ENCODE data around the gene LRBA.

LRBA gene

GRCh38 chr4:150581056-150581605 lies 434.0 kb downstream of the LRBA start:
- Histone ChIP-seq H3K36me3 (ENCODE audit: insufficient read depth, low read length) (peaks cover 14% of the 10 kb centered on the region), H3K9me3 (ENCODE audit: insufficient read depth, low read length, severe bottlenecking) (peaks cover 10% of the 10 kb centered on the region), H3K9ac (ENCODE audit: low read depth, low read length) (no peak overlapping the region), H3K27me3 (ENCODE audit: insufficient read depth, low read length, poor library complexity) (no peaks in the 10 kb centered on the region), H3K4me1 (ENCODE audit: insufficient read depth, low read length) (no peaks in the 10 kb centered on the region), H3K4me2 (ENCODE audit: insufficient read depth, low read length) (no peak overlapping the region), H3K79me2 (ENCODE audit: insufficient read depth, low read length) (no peaks in the 10 kb centered on the region), H3K4me3 (ENCODE audit: low read depth in 1 of 2, low read length in 2 of 2) (no peak overlapping the region), H4K20me1 (ENCODE audit: insufficient read depth, low read length) (no peaks in the 10 kb centered on the region), H3K27ac (ENCODE audit: low read length) (no peak overlapping the region), H2AFZ (ENCODE audit: low read depth, low read length) (no peak overlapping the region)
- ATAC-seq (ENCODE audit: insufficient read depth, low read depth) (no peak), DNase-seq (no peak)
- TF ChIP-seq EZH2 (IDR thresholded peaks at IDR 0.05; ENCODE audit: borderline replicate concordance, low read depth, low read length, severe bottlenecking) (no peak), CTCF (IDR thresholded peaks at IDR 0.05; ENCODE audit: borderline replicate concordance, extremely low read depth, low read length, poor library complexity, severe bottlenecking) (no peak)

- TF ChIP-seq CTCF (IDR thresholded peaks at IDR 0.05; ENCODE audit: borderline replicate concordance, extremely low read depth, low read length, poor library complexity, severe bottlenecking) (no peak), EZH2 (IDR thresholded peaks at IDR 0.05; ENCODE audit: borderline replicate concordance, low read depth, low read length, severe bottlenecking) (no peak)
- DNase-seq (no peak), ATAC-seq (ENCODE audit: insufficient read depth, low read depth) (no peak)
- Histone ChIP-seq H4K20me1 (ENCODE audit: insufficient read depth, low read length) (no peaks in the 10 kb centered on the region), H3K4me3 (ENCODE audit: low read depth in 1 of 2, low read length in 2 of 2) (no peak overlapping the region), H3K79me2 (ENCODE audit: insufficient read depth, low read length) (no peaks in the 10 kb centered on the region), H3K9ac (ENCODE audit: low read depth, low read length) (no peak overlapping the region), H3K27me3 (ENCODE audit: insufficient read depth, low read length, poor library complexity) (no peaks in the 10 kb centered on the region), H2AFZ (ENCODE audit: low read depth, low read length) (no peak overlapping the region), H3K36me3 (ENCODE audit: insufficient read depth, low read length) (peaks cover 14% of the 10 kb centered on the region), H3K27ac (ENCODE audit: low read length) (no peak overlapping the region), H3K9me3 (ENCODE audit: insufficient read depth, low read length, severe bottlenecking) (peaks cover 10% of the 10 kb centered on the region), H3K4me1 (ENCODE audit: insufficient read depth, low read length) (no peaks in the 10 kb centered on the region), H3K4me2 (ENCODE audit: insufficient read depth, low read length) (no peak overlapping the region)
Observed at GRCh38 chr4:150580306-150580705, 434.8 kb downstream of the LRBA start.

- Histone ChIP-seq H3K36me3 (ENCODE audit: insufficient read depth, low read length) (peaks cover 14% of the 10 kb centered on the region), H3K4me2 (ENCODE audit: insufficient read depth, low read length) (no peak overlapping the region), H3K4me3 (ENCODE audit: low read depth in 1 of 2, low read length in 2 of 2) (no peak overlapping the region), H2AFZ (ENCODE audit: low read depth, low read length) (no peak overlapping the region), H3K27ac (ENCODE audit: low read length) (no peak overlapping the region), H3K79me2 (ENCODE audit: insufficient read depth, low read length) (no peaks in the 10 kb centered on the region), H3K4me1 (ENCODE audit: insufficient read depth, low read length) (no peaks in the 10 kb centered on the region), H4K20me1 (ENCODE audit: insufficient read depth, low read length) (no peaks in the 10 kb centered on the region), H3K9me3 (ENCODE audit: insufficient read depth, low read length, severe bottlenecking) (peaks cover 10% of the 10 kb centered on the region), H3K9ac (ENCODE audit: low read depth, low read length) (no peak overlapping the region), H3K27me3 (ENCODE audit: insufficient read depth, low read length, poor library complexity) (no peaks in the 10 kb centered on the region)
- DNase-seq (no peak), ATAC-seq (ENCODE audit: insufficient read depth, low read depth) (no peak)
- no peak for TF ChIP-seq EZH2 (IDR thresholded peaks at IDR 0.05; ENCODE audit: borderline replicate concordance, low read depth, low read length, severe bottlenecking)
- no peak for TF ChIP-seq CTCF (IDR thresholded peaks at IDR 0.05; ENCODE audit: borderline replicate concordance, extremely low read depth, low read length, poor library complexity, severe bottlenecking)
Observed at GRCh38 chr4:150579551-150580234, 435.4 kb downstream of the LRBA start.
